Common myeloid progenitor, CD34-positive (primary cell): Measurements from ENCODE around the gene CEP95.

ENCODE experiments used
- CTCF ChIA-PET: fragments of 350-600 bp; sonication (Branson Sonifier 250); formaldehyde crosslinking; loops from one replicate; lab custom pipeline; 2021; ENCODE audit warnings: antibody characterized with exemption; lab: Charles Lee
- POLR2A ChIA-PET: fragments of 350-600 bp; sonication (Branson Sonifier 250); formaldehyde crosslinking; loops from one replicate; lab custom pipeline; 2021; ENCODE audit warnings: antibody characterized with exemption; lab: Charles Lee
- DNase-seq, 3 donors: peaks; one replicate each; pipeline versions ENCODE4 v3.0.0 to v3.0.0-alpha.2; 2013
- H3K27ac ChIP-seq, 2 experiments: 1 replicate in 1 of 2; 2 replicates in 1 of 2; pipeline ENCODE4 v1.7.0; 2013; ENCODE audit warnings: inconsistent platforms in 2 of 2, low read length in 2 of 2, mild to moderate bottlenecking in 2 of 2, low read depth in 1 of 2, moderate library complexity in 1 of 2; ENCODE audit not compliant: severe bottlenecking in 2 of 2, insufficient read depth in 1 of 2, poor library complexity in 1 of 2
- H3K27me3 ChIP-seq, 5 experiments: replicated peaks in 2 of 5; 1 replicate in 3 of 5; 2 replicates in 2 of 5; pipeline versions ENCODE4 v1.6.1 to v1.7.0; 2013; ENCODE audit warnings: low read length in 4 of 5, mild to moderate bottlenecking in 2 of 5, moderate library complexity in 2 of 5, inconsistent platforms in 1 of 5; ENCODE audit not compliant: insufficient read depth in 5 of 5, control insufficient read depth in 4 of 5
- H3K36me3 ChIP-seq, 4 experiments: 1 replicate in 2 of 4; 2 replicates in 2 of 4; pipeline versions ENCODE4 v1.6.1 to v1.7.0; 2013; ENCODE audit warnings: low read length in 3 of 4, control low read depth in 1 of 4, mild to moderate bottlenecking in 1 of 4; ENCODE audit not compliant: control insufficient read depth in 4 of 4, insufficient read depth in 4 of 4
- H3K4me1 ChIP-seq, 4 experiments: 1 replicate in 3 of 4; 2 replicates in 1 of 4; pipeline versions ENCODE4 v1.6.1 to v1.7.1; 2013; ENCODE audit warnings: low read length in 3 of 4, mild to moderate bottlenecking in 3 of 4, control low read depth in 1 of 4, inconsistent platforms in 1 of 4, moderate library complexity in 1 of 4; ENCODE audit not compliant: control insufficient read depth in 4 of 4, insufficient read depth in 4 of 4; ENCODE audit errors: control extremely low read depth in 1 of 4
- H3K4me3 ChIP-seq, 7 experiments: 1 replicate in 4 of 7; 2 replicates in 3 of 7; pipeline versions ENCODE4 v1.5.1 to v1.7.0; 2013; ENCODE audit warnings: mild to moderate bottlenecking in 7 of 7, low read length in 6 of 7, moderate library complexity in 6 of 7, inconsistent platforms in 2 of 7, low read depth in 2 of 7, control low read depth in 1 of 7; ENCODE audit not compliant: insufficient read depth in 4 of 7, control insufficient read depth in 1 of 7; ENCODE audit errors: extremely low read depth in 1 of 7
- H3K9me3 ChIP-seq, 5 experiments: 1 replicate in 4 of 5; 2 replicates in 1 of 5; pipeline versions ENCODE4 v1.6.1 to v1.7.1; 2013; ENCODE audit warnings: low read length in 4 of 5, mild to moderate bottlenecking in 2 of 5, inconsistent platforms in 1 of 5, low read depth in 1 of 5, moderate library complexity in 1 of 5; ENCODE audit not compliant: control insufficient read depth in 4 of 5, insufficient read depth in 2 of 5; ENCODE audit errors: control extremely low read depth in 1 of 5
- WGBS: methylation state at CpG from one replicate; pipeline ENCODE4 v1.1.5; 2013; ENCODE audit not compliant: insufficient coverage; 5-methylcytosine and 5-hydroxymethylcytosine counted together

Gene CEP95

GRCh38 chr17:64583038-64583437 lies 76.3 kb downstream of the CEP95 start:
- POLR2A ChIA-PET = no interaction called here
- CTCF ChIA-PET = interaction anchor here (1.6 to 2.4 kb wide), 3 partner anchors 10 to 50 kb away, joined by 3 to 11 read pairs (median 4); no protein-coding TSS in a partner anchor
- Histone ChIP-seq H3K4me1 (no peaks in the 10 kb centered on the region), H3K36me3 (peaks cover 6 to 34% (median 24%) of the 10 kb centered on the region in 4 experiments), H3K27ac (no peak overlapping the region), H3K27me3 (no peaks in the 10 kb centered on the region), H3K9me3 (no peaks in the 10 kb centered on the region), H3K4me3 (no peak overlapping the region)
- 94% methylated on average over 2 of the region's 3 CpGs for WGBS
- no peak for DNase-seq

GRCh38 chr17:64585146-64585545 lies 78.4 kb downstream of the CEP95 start:
- H3K36me3 ChIP-seq = peaks cover 6 to 30% (median 23%) of the 10 kb centered on the region in 4 experiments
- H3K4me1 ChIP-seq = no peaks in the 10 kb centered on the region
- no peaks in the 10 kb centered on the region for H3K27me3 ChIP-seq
- no peaks in the 10 kb centered on the region for H3K9me3 ChIP-seq
- ChIA-PET POLR2A (no interaction called here), CTCF (interaction anchor here (1.2 kb wide), 1 partner anchor 64 kb away, joined by 4 read pairs; no protein-coding TSS in a partner anchor)
- DNase-seq = no peak
- no peak overlapping the region for H3K4me3 ChIP-seq
- WGBS = no CpG with 5 or more reads among the region's 2 CpGs
- H3K27ac ChIP-seq = no peak overlapping the region
